ENCODE measurements around the gene PRKG1.

DNA sequence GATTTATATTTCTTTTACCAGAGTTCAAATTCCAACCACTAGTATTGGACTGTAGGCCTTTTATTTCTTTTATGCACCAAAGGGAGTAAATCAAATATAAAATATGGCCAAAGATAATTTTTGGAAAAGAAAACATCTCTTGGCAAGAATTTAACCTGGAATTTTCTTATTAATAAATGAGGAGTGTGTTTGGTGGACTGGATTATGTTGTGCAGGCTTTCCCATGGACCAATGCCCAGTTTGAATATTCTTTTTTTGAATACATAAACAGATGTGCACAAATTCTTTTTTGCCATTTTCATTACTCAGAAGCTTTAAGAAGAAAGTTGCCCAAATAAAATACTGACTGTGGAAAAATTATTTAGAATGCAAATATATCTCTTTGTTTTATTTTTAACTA, 22.1 kb upstream of the PRKG1 start:
- no peak for TF ChIP-seq EZH2 (IDR thresholded peaks at IDR 0.05; ENCODE audit: low read length, missing control alignments)
- no peak for TF ChIP-seq CTCF (conservative IDR thresholded peaks at IDR 0.05 in 1 of 2, IDR thresholded peaks at IDR 0.05 in 1 of 2; ENCODE audit: low read depth in 1 of 2, low read length in 2 of 2)
